WTC11 (cell line): Measurements from ENCODE around the gene MBOAT1.

Experiments used
- ATF2 ChIP-seq: sonication (generic); formaldehyde crosslinking; IDR thresholded peaks from 2 replicates; pipeline ENCODE4 v1.8.1; 2022; ENCODE audit warnings: low read depth, missing genetic modification reagents, borderline replicate concordance
- ATF3 ChIP-seq: sonication (generic); formaldehyde crosslinking; conservative IDR thresholded peaks from 2 replicates; pipeline ENCODE4 v1.8.1; 2022; ENCODE audit warnings: mild to moderate bottlenecking, missing genetic modification reagents
- CBFB ChIP-seq: sonication (generic); formaldehyde crosslinking; IDR thresholded peaks from 2 replicates; pipeline ENCODE4 v1.8.1; 2022; ENCODE audit warnings: mild to moderate bottlenecking, low read depth, missing genetic modification reagents
- CTCF ChIP-seq: fragments of 200-600 bp; IDR thresholded peaks from 2 replicates; pipeline ENCODE4 v1.8.0; 2022; ENCODE audit warnings: antibody characterized with exemption
- FOXP4 ChIP-seq: sonication (generic); formaldehyde crosslinking; IDR thresholded peaks from 2 replicates; pipeline ENCODE4 v1.8.0; 2022; ENCODE audit warnings: mild to moderate bottlenecking, missing genetic modification reagents
- MXD4 ChIP-seq: fragments of 250-450 bp; sonication (Bioruptor Pico); IDR thresholded peaks from 2 replicates; pipeline ENCODE4 v1.8.0; 2021; ENCODE audit warnings: mild to moderate bottlenecking, moderate library complexity, borderline replicate concordance
- NFATC4 ChIP-seq: fragments of 250-450 bp; sonication (Bioruptor Pico); IDR thresholded peaks from 2 replicates; pipeline ENCODE4 v1.9.0; 2021; ENCODE audit warnings: mild to moderate bottlenecking
- NR1H2 ChIP-seq: sonication (generic); formaldehyde crosslinking; IDR thresholded peaks from 2 replicates; pipeline ENCODE4 v1.9.0; 2021; ENCODE audit warnings: mild to moderate bottlenecking, moderate library complexity, missing genetic modification reagents
- PRDM15 ChIP-seq: sonication (generic); formaldehyde crosslinking; IDR thresholded peaks from 2 replicates; pipeline ENCODE4 v1.8.0; 2022; ENCODE audit warnings: missing genetic modification reagents
- USF2 ChIP-seq: sonication (generic); formaldehyde crosslinking; IDR thresholded peaks from 2 replicates; pipeline ENCODE4 v1.8.1; 2023; ENCODE audit warnings: mild to moderate bottlenecking, missing genetic modification reagents, moderate library complexity
- ZNF121 ChIP-seq: sonication (generic); formaldehyde crosslinking; IDR thresholded peaks from 2 replicates; pipeline ENCODE4 v1.8.0; 2023; ENCODE audit warnings: missing genetic modification reagents
- ZNF138 ChIP-seq: sonication (generic); formaldehyde crosslinking; conservative IDR thresholded peaks from 2 replicates; pipeline ENCODE4 v1.8.1; 2022; ENCODE audit warnings: mild to moderate bottlenecking, moderate library complexity, missing genetic modification reagents
- ZNF512 ChIP-seq: sonication (generic); formaldehyde crosslinking; IDR thresholded peaks from 2 replicates; pipeline ENCODE4 v1.8.1; 2022; ENCODE audit warnings: missing genetic modification reagents, borderline replicate concordance

GRCh38 chr6:20246125-20246524 is 33.9 kb upstream of the MBOAT1 start:
- TF ChIP-seq CBFB (CRISPR knock-in tag) (no peak), NR1H2 (CRISPR knock-in tag) (no peak), CTCF (no peak), ATF2 (CRISPR knock-in tag) (no peak), ATF3 (no peak), PRDM15 (CRISPR knock-in tag) (no peak), MXD4 (no peak), ZNF512 (CRISPR knock-in tag) (no peak), NFATC4 (no peak), ZNF121 (no peak), USF2 (CRISPR knock-in tag) (no peak), FOXP4 (CRISPR knock-in tag) (no peak), ZNF138 (CRISPR knock-in tag) (no peak)
